HG03103 (cell line): ENCODE measurements around the gene COG7.
"Not testable (repeated sequence)": the region's sequence is repeated elsewhere in the genome, so short reads cannot be mapped to it uniquely, and the experiment has no call there.

ENCODE experiments used
- ATAC-seq: cut with Tn5 transposase; IDR thresholded peaks from one replicate; pipeline ENCODE4 v1.9.1; 2021; ENCODE audit warnings: low read depth; ENCODE audit not compliant: unreplicated experiment

Gene COG7

DNA sequence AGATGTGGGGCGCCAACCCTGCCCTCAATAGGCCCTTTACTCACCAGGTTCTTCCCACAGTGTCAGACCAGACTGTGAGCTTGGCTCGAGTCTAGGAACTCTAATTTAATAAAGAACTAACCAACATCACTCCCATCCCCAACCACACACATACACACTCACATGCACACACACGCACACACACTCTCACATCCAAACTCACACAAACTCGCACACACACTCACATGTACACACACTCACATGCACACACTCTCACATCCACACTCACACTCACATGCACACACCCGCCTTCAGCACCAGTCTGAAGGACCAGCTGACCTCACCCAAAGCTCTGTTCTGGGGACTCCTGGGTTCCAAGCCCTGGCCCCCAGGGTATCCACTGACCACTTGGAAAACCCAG is 63.8 kb downstream of the COG7 start:
- ATAC-seq = no peak

DNA sequence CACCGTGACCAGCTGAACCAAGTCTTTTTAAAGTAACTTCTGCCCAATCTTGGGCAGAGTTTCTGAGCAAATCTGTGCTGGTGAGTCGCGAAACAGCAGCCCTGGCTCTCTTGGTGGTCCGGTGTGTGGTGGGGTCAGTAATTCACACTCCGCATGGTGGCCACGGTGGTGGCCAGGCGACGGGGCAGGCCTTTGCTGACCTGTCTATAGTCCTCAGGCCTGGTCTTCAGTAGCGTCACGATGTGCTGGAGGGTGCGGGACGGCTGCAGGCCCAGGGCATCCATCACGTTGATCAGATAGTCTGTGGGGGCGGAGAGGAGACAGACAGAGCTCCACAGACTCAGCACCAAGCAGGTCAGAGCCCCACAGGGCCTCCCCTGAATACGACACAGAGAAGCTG is 64.2 kb downstream of the COG7 start:
- ATAC-seq = no peak

- ATAC-seq = no peak
Observed at GRCh38 chr16:23387666-23388065, 65.3 kb downstream of the COG7 start.

DNA sequence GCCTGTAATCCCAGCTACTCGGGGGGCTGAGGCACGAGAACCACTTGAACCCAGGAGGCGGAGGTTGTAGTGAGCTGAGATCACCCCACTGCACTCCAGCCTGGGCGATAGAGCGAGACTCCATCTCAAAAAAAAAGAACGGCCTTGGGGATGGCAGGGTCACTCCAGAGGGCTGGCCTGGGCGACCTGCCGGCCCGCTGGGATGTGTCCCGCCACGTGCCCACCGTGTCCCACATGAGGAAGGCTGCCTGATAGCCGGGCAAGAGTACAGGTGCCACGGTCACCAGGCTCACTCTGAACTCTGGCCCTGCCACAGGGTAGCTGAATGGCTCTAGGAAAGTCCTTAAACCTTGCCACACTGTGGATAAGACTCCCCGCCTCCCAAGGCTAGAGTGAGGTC is 67.5 kb downstream of the COG7 start:
- no peak for ATAC-seq

- no peak for ATAC-seq
Observed at GRCh38 chr16:23384878-23385277, 68.1 kb downstream of the COG7 start.

GRCh38 chr16:23383881-23384280 is 69.1 kb downstream of the COG7 start:
- ATAC-seq = no peak

DNA sequence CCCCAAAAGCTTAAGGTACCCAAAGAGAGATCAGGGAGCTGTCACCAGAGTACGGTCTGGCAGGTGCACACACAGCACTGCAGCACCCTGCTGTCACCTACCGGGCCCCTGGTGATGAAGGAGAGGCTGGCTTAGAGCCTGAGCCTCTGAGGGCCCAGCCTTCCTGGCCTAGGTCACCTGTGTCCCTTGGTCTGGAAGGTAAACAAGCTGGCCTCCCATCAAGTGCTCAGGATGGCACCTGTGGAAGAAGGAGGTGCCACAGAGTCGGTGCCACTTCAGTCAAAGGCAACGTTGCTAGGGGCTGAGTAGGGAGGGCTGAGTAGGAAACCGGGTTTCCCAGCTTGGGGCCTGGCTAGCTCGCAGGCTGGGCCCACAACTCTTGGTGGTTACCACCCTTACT is 70.7 kb downstream of the COG7 start:
- ATAC-seq = no peak

DNA sequence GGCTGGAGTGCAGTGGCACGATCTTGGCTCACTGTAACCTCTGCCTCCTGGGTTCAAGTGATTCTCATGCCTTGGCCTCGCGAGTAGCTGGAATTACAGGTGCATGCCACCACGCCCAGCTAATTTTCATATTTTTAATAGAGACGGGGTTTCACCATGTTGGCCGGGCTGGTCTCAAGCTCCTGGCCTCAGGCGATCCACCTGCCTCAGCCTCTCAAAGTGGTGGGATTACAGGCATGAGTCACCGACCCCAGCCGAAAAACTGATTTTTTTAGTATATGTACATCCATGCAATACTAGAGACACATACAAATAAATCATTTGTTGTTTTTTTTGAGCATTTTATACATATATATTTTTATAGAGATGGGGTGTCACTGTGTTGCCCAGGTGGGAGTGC is 71.3 kb downstream of the COG7 start:
- not testable (repeated sequence) for ATAC-seq

GRCh38 chr16:23380501-23380951 is 72.5 kb downstream of the COG7 start:
- no peak for ATAC-seq

DNA sequence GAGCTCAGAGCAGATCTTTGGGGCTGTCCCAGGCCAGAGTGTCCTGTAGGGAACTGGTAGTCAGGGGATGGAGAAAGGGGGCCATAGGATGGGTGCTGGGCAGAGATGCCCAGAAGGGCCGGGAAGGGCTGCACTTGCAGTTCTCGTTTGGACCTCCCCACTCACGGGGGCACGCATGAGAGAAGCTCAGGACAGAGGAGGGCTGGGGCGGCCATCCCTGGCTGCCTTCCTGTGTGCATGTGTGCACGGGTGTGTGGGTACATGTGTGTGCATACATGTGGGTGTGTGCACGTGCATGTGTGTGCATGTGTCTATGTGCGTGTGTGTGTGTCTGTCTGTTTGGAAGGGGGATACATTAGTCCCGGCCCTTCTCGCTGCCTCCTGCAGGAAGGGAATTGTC is 73.3 kb downstream of the COG7 start:
- ATAC-seq = no peak

DNA sequence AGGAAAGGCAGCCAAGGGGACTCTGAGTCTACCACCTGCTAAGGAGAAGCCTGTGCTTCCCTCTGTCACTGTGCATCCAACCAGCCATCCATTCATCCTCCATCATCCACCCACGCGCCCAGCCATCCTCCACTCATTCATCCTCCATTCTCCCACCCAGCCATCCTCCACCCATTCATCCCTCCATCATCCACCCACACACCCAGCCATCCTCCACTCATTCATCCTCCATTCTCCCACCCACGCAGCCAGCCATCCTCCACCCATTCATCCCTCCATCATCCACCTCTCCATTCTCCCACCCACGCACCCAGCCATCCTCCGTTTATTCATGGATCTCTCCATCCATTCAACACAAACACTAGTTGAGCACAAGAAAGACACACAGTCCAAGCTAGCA is 74.1 kb downstream of the COG7 start:
- ATAC-seq = no peak

- no peak for ATAC-seq
Observed at GRCh38 chr16:23378256-23378655, 74.7 kb downstream of the COG7 start.

DNA sequence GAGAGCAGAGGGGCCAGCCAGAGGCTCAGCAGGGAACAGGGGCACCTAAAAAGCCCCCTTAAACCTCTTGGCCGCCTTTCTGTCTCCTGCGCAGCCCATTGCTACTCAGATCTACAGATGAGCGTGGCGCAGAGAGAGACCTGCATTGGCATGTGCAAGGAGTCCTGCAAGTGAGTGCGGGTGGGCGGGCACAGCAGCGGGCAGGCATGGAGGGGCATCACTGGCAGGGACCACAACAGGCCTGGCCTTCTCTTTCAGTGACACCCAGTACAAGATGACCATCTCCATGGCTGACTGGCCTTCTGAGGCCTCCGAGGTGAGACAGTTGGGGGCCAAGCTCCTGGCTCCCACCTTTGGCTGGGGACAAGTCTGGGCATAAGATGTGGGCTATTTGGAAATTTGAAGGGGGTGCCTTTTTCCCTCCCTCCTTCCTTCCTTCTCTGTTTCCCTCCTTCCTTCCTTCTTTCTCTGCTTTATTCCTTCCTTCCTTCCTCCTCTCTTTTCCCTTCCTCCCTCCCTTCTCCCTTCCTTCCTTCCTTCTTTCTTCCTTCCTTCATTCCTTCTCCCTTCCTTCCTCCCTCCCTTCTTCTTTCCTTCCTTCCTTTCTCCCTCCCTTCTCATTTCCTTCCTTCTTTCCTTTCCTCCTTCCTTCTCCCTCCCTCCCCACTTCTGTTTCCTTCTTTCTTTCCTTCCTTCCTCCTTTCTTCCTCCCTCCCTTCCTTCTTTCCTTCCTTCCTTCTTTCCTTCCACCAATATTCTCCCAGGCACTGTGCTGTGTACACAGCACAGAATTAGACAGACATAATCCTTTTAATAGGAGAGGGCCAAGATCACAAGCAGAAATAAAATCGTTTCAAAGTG is 75.7 kb downstream of the COG7 start:
- ATAC-seq = no peak

- ATAC-seq = no peak
Observed at GRCh38 chr16:23375643-23376042, 77.3 kb downstream of the COG7 start.

- no peak for ATAC-seq
Observed at GRCh38 chr16:23374721-23375510, 78.1 kb downstream of the COG7 start.

DNA sequence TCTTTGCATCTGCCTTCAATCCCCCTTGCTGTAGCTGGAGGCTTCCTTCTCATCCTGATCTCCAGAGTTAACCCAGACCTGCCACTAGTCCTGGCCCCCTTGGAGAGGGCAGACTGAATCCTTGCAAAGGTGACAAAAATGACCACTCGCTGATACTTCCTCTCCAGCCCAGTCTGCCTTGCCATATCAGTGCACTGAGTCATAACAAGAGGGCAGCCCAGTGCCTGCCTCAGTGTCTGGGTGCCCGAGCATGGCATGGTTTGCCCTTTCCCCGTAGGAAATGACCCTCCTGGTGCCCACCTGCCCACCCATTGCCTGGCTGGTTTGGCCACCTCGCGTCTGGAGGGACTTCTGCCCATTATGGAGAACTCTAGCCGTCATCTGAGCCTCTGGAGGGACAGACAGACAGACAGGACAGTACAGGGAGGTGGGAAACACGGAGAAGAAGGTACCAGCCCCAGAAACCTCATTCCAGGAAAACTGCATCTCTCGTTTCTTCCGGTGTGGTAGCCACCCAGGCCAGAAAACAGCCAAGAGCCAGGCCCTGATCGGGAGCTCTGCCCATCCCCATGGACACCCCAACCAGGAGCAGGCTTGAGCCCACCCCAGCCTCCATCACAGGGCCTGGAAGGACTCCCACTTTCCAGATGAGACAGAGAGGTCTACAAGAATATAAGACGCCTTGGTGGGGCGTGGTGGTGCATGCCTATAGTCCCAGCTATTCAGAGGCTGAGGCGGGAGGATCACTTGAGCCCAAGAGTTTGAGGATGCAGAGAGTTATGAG is 79.4 kb downstream of the COG7 start:
- no peak for ATAC-seq

- no peak for ATAC-seq
Observed at GRCh38 chr16:23371368-23371767, 81.6 kb downstream of the COG7 start.

DNA sequence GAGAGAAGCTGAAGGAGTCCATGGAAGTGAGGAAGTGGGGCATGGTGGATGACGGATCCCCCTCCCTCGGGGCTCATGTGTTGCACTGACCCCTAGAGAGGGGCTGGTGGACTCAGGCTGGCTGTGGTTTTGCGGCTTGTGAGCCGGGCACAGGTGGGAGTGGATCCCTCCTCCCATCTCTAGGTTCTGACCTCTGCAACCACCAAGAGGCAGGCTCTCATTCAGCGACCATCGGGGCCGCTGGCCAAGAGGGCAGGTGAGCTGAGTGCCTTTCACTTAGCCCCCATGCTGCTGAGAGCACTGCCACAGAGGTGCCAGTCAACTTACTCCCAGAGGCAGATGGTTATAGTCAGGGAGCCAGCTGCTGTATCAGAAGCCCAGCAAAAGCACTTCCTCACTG is 83.6 kb downstream of the COG7 start:
- ATAC-seq = no peak

GRCh38 chr16:23368469-23368868 is 84.5 kb downstream of the COG7 start:
- ATAC-seq = no peak

- no peak for ATAC-seq
Observed at GRCh38 chr16:23367988-23368387, 85.0 kb downstream of the COG7 start.

DNA sequence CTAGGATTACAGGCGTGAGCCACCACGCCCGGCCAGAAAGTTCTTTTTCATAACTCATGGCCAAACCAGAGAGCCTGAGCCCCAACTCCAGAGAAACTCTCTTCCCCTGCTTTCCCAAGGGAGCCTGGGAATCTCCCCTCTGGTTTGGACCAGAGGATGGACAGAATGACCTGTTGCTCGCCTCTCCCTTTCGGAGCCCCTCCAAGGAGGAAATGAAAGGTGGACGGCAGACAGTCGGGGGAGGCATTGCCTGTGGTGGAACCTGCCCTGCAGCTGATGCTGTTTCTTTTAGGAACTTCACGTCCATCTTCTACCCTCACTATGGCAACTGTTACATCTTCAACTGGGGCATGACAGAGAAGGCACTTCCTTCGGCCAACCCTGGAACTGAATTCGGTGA is 85.4 kb downstream of the COG7 start:
- no peak for ATAC-seq
